ENCODE measurements around the gene TCTN1. TPM values are rescaled to one million over a fixed set of nuclear protein-coding genes. Genes with fewer than 3 reads are reported as not detected.

TCTN1 gene
- total RNA-seq, 4 donors from 2014 or later = 98.8 to 204 (median 125) TPM

- Histone ChIP-seq H3K4me1 (peaks cover 4 to 14% of the 10 kb centered on the region in 2 donors), H3K27me3 (no peaks in the 10 kb centered on the region), H3K9me3 (no peaks in the 10 kb centered on the region), H3K36me3 (no peaks in the 10 kb centered on the region), H3K4me3 (replicated peaks in 1 of 3) (no peak overlapping the region), H3K27ac (no peak overlapping the region)
- DNase-seq = peak in 1 of 2 donors; percentile 9
- no peak for TF ChIP-seq CTCF (IDR thresholded peaks at IDR 0.05)
- TF ChIP-seq POLR2A (IDR thresholded peaks at IDR 0.05) = no peak
- intact Hi-C loops (cut with DNase I) = no loop called here
- 79 to 80% methylated on average over 10 to 12 of the region's 12 CpGs for WGBS, 2 donors
Measured at GRCh38 chr12:110694330-110694901, 80.5 kb downstream of the TCTN1 start.

GRCh38 chr12:110696283-110696682 is 82.4 kb downstream of the TCTN1 start:
- Histone ChIP-seq H3K27me3 (no peaks in the 10 kb centered on the region), H3K4me3 (replicated peaks in 1 of 3) (no peak overlapping the region), H3K9me3 (no peaks in the 10 kb centered on the region), H3K4me1 (peaks cover 4 to 14% of the 10 kb centered on the region in 2 donors), H3K27ac (no peak overlapping the region), H3K36me3 (no peaks in the 10 kb centered on the region)
- TF ChIP-seq POLR2A (IDR thresholded peaks at IDR 0.05) (no peak), CTCF (IDR thresholded peaks at IDR 0.05) (no peak)
- intact Hi-C loops (cut with DNase I) = no loop called here
- DNase-seq = no peak
- WGBS, 2 donors = 89 to 91% methylated on average over 3 of the region's 3 CpGs

- WGBS, 2 donors = 91 to 92% methylated on average over 2 of the region's 2 CpGs
- H3K27ac ChIP-seq = no peak overlapping the region
- intact Hi-C loops (cut with DNase I) = no loop called here
- H3K4me3 ChIP-seq (replicated peaks in 1 of 3) = no peak overlapping the region
- H3K4me1 ChIP-seq = peaks cover 4 to 14% of the 10 kb centered on the region in 2 donors
- no peak for DNase-seq
- H3K9me3 ChIP-seq = no peaks in the 10 kb centered on the region
- no peak for TF ChIP-seq POLR2A (IDR thresholded peaks at IDR 0.05)
- TF ChIP-seq CTCF (IDR thresholded peaks at IDR 0.05) = no peak
- no peaks in the 10 kb centered on the region for H3K36me3 ChIP-seq
- H3K27me3 ChIP-seq = no peaks in the 10 kb centered on the region
Measured at GRCh38 chr12:110697236-110697635, 83.3 kb downstream of the TCTN1 start.

- Histone ChIP-seq H3K4me1 (peaks cover 4 to 14% of the 10 kb centered on the region in 2 donors), H3K36me3 (no peaks in the 10 kb centered on the region), H3K4me3 (replicated peaks in 1 of 3) (no peak overlapping the region), H3K27ac (peak overlapping the region in 2 of 3 donors; percentile 51 to 59), H3K9me3 (no peaks in the 10 kb centered on the region), H3K27me3 (no peaks in the 10 kb centered on the region)
- DNase-seq = peak; percentile 66 to 75
- WGBS, 2 donors = 42 to 51% methylated on average over 18 to 19 of the region's 20 CpGs
- TF ChIP-seq CTCF (IDR thresholded peaks at IDR 0.05) = peak in 5 of 6 experiments; percentile 36 to 70 (median 58)
- TF ChIP-seq POLR2A (IDR thresholded peaks at IDR 0.05) = no peak
- intact Hi-C loops (cut with DNase I) = no loop called here
Measured at GRCh38 chr12:110698171-110698902, 84.4 kb downstream of the TCTN1 start.

Small RNAs within 50 kb of the gene (small RNA-seq; reads per million reads assigned to genes)
- not detected for gene RN7SL387P

Other genes starting within 250 kb of the TCTN1 start
- 10 to 100 TPM; 49.4 to 61.9 (median 50.9) TPM for gene ANAPC7, start 210.4 kb upstream of the TCTN1 start, total RNA-seq
- 100 to 1,000 TPM; 169 to 516 (median 218) TPM for gene ARPC3, start 163.8 kb upstream of the TCTN1 start, total RNA-seq
- 10 to 100 TPM; 17.1 to 23.6 (median 17.9) TPM for gene GPN3, start 145.9 kb upstream of the TCTN1 start, total RNA-seq
- gene FAM216A, start 145.3 kb upstream of the TCTN1 start, total RNA-seq = 10 to 100 TPM in 1 of 4 donors, 1 to 10 TPM in 3; 2.6 to 10.1 (median 5.5) TPM
- gene VPS29, start 112.0 kb upstream of the TCTN1 start, total RNA-seq = 100 to 1,000 TPM in 3 of 4 donors, 10 to 100 TPM in 1; 94.0 to 188 (median 133) TPM
- gene RAD9B, start 111.8 kb upstream of the TCTN1 start, total RNA-seq = under 1 TPM in 2 of 4 donors, not detected in 2; 0.40 to 0.45 TPM
- 10 to 100 TPM; 15.8 to 28.9 (median 22.8) TPM for gene PPTC7, start 30.8 kb upstream of the TCTN1 start, total RNA-seq
- gene HVCN1, start 75.0 kb downstream of the TCTN1 start, total RNA-seq = 1 to 10 TPM; 4.4 to 6.9 (median 4.5) TPM
- 100 to 1,000 TPM in 3 of 4 donors, 10 to 100 TPM in 1; 85.3 to 154 (median 118) TPM for gene PPP1CC, start 128.8 kb downstream of the TCTN1 start, total RNA-seq
- not detected for gene CCDC63, start 232.9 kb downstream of the TCTN1 start, total RNA-seq

Measured in thyroid gland (tissue), 4 donors.